SKM-1 treated with dmso at 0.1 percent for 144 hours (cell line): ENCODE measurements around the gene NR3C2.
"Not testable (repeated sequence)": the region's sequence is repeated elsewhere in the genome, so short reads cannot be mapped to it uniquely, and the experiment has no call there.

Experiments
- DNase-seq: peaks from one replicate; lab custom pipeline; 2025; ENCODE audit not compliant: unreplicated experiment; lab: John Stamatoyannopoulos, UW

The NR3C2 gene

GRCh38 chr4:148323316-148323715 is 118.9 kb downstream of the NR3C2 start:
- not testable (repeated sequence) for DNase-seq

GRCh38 chr4:148315049-148315448 is 127.2 kb downstream of the NR3C2 start:
- no peak for DNase-seq

GRCh38 chr4:148312956-148313490 is 129.2 kb downstream of the NR3C2 start:
- no peak for DNase-seq

- no peak for DNase-seq
These were observed 130.7 kb downstream of the NR3C2 start for GRCh38 chr4:148311526-148311925.

- no peak for DNase-seq
These were observed 131.5 kb downstream of the NR3C2 start for GRCh38 chr4:148310756-148311155.

- DNase-seq, result no peak
These were observed 136.5 kb downstream of the NR3C2 start for GRCh38 chr4:148305751-148306150.

- no peak for DNase-seq
These were observed 139.8 kb downstream of the NR3C2 start for GRCh38 chr4:148302416-148302815.

GRCh38 chr4:148300877-148301276 is 141.3 kb downstream of the NR3C2 start:
- no peak for DNase-seq

GRCh38 chr4:148299337-148299736 is 142.9 kb downstream of the NR3C2 start:
- no peak for DNase-seq

GRCh38 chr4:148296498-148296897 is 145.7 kb downstream of the NR3C2 start:
- DNase-seq, result no peak

- no peak for DNase-seq
These were observed 146.6 kb downstream of the NR3C2 start for GRCh38 chr4:148295642-148296041.

- no peak for DNase-seq
These were observed 148.6 kb downstream of the NR3C2 start for GRCh38 chr4:148293571-148293970.

- DNase-seq, result no peak
These were observed 149.5 kb downstream of the NR3C2 start for GRCh38 chr4:148292686-148293085.

GRCh38 chr4:148289740-148290139 is 152.5 kb downstream of the NR3C2 start:
- DNase-seq, result no peak

- no peak for DNase-seq
These were observed 153.8 kb downstream of the NR3C2 start for GRCh38 chr4:148288448-148288847.

GRCh38 chr4:148287111-148287510 is 155.1 kb downstream of the NR3C2 start:
- no peak for DNase-seq

- no peak for DNase-seq
These were observed 156.2 kb downstream of the NR3C2 start for GRCh38 chr4:148286012-148286411.

GRCh38 chr4:148283665-148284064 is 158.5 kb downstream of the NR3C2 start:
- DNase-seq, result no peak

- DNase-seq, result no peak
These were observed 163.9 kb downstream of the NR3C2 start for GRCh38 chr4:148278310-148278709.

- DNase-seq, result no peak
These were observed 166.9 kb downstream of the NR3C2 start for GRCh38 chr4:148275266-148275665.

GRCh38 chr4:148273501-148273986 is 168.7 kb downstream of the NR3C2 start:
- DNase-seq, result no peak

GRCh38 chr4:148271166-148271565 is 171.0 kb downstream of the NR3C2 start:
- no peak for DNase-seq

GRCh38 chr4:148270630-148271029 is 171.6 kb downstream of the NR3C2 start:
- DNase-seq, result no peak
